ENCODE measurements around the gene SP6. TPM values are rescaled to one million over a fixed set of nuclear protein-coding genes. Genes with fewer than 3 reads are reported as not detected.

The SP6 gene
- total and polyA plus RNA-seq, 2 of the 8 experiments (the other 6 are each of a cell fraction or from before 2014, with no cell fraction given) = 1.2 to 1.5 TPM

- TF ChIP-seq EP300 (IDR thresholded peaks at IDR 0.05; ENCODE audit: borderline replicate concordance in 1 of 2, low read depth in 2 of 2, low read length in 2 of 2) = no peak
- no peak for TF ChIP-seq MAFK (IDR thresholded peaks at IDR 0.05; ENCODE audit: low read depth, low read length)
- TF ChIP-seq POLR2AphosphoS5 (IDR thresholded peaks at IDR 0.05; ENCODE audit: low read depth, low read length) = peak; percentile 82
- TF ChIP-seq TBP (IDR thresholded peaks at IDR 0.05; ENCODE audit: low read depth, low read length) = peak; percentile 93
- TF ChIP-seq POLR2A (IDR thresholded peaks at IDR 0.05; ENCODE audit: control extremely low read depth in 1 of 2, low read depth in 2 of 2, low read length in 2 of 2) = peak; percentile 66 to 85
- TF ChIP-seq ASH2L (IDR thresholded peaks at IDR 0.05; ENCODE audit: low read length) = peak; percentile 3
- no peak for TF ChIP-seq TCF12 (IDR thresholded peaks at IDR 0.05; ENCODE audit: low read depth, low read length)
- TF ChIP-seq, protein P1, sequence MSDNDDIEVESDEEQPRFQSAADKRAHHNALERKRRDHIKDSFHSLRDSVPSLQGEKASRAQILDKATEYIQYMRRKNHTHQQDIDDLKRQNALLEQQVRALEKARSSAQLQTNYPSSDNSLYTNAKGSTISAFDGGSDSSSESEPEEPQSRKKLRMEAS (IDR thresholded peaks at IDR 0.05) = 0 out of 2 replicates have a peak, but pooled peaks have one; percentile 0
- TF ChIP-seq HDAC6 (IDR thresholded peaks at IDR 0.05; ENCODE audit: low read depth, low read length) = no peak
- TF ChIP-seq BACH1 (IDR thresholded peaks at IDR 0.05; ENCODE audit: low read length) = no peak
- TF ChIP-seq CTBP2 (IDR thresholded peaks at IDR 0.05; ENCODE audit: borderline replicate concordance, insufficient read depth, insufficient read length, low read length) = no peak
Observed at GRCh38 chr17:47895347-47895855, 44.4 kb upstream of the SP6 start (continued).

Measured in H1 (cell line).